Measurements from ENCODE around the gene INPP4B. TPM values are rescaled to one million over a fixed set of nuclear protein-coding genes. Genes with fewer than 3 reads are reported as not detected.
"Not testable (repeated sequence)": the region's sequence is repeated elsewhere in the genome, so short reads cannot be mapped to it uniquely, and the experiment has no call there.

Gene INPP4B
- total RNA-seq, 1 experiment from 2014 or later = 16.1 TPM

DNA sequence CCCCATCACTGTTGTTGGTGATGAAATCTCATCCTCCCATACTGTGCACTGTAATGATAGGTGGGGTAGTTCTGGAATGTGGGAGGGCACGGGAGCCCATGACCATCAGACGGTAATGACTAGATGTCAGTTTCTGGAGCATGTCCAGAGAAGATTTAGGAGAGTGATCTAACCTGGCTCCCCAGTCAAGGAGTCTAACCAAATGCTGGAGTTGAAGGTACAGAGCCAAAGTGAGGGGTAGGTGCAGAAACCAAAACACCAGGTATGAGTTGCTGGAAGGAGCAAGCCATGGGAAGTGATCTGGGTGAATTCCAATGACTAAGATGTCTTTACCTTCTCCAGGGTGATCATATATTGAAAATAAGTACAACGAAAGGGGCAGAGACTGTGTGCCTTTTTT is 296.9 kb downstream of the INPP4B start:
- no peak for DNase-seq (ENCODE audit: low read depth)

DNA sequence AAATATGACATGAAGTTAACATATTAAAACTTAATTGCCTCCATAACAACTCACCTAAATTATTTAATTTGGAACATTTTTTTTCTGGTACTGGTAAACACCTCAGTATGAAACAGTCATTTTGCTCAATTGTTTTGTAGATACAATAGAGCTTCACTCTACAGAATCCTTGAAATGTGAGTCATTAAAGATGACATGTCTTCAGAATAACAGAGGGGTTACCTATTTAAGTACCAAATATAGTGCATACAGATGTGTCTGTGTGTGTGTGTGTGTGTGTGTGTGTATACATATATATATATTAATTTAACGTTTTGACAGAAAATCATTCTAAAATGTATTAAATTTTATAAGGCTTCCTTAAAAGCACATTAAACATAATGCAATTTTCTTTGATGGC is 297.6 kb downstream of the INPP4B start:
- DNase-seq (ENCODE audit: low read depth) = no peak

DNA sequence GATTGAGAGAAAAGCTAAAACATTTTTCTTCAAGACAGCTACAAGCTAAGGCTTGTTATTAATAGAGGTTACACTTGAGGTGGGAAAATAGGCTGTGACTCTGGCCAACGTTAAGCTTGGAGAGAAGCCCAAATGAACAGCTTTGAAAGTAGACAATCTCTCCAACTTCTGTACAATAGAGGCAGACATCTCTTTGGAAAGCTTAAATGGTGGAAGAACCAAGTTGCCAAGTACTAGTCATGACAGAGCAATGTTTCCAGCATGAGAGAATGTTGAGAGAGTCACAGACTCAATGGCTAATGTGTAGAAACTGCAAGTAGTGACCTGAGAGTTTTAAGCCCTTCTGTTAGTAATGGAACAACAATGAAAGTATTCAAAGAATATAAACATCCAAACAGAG is 298.1 kb downstream of the INPP4B start:
- peak; percentile 40 for DNase-seq (ENCODE audit: low read depth)

DNA sequence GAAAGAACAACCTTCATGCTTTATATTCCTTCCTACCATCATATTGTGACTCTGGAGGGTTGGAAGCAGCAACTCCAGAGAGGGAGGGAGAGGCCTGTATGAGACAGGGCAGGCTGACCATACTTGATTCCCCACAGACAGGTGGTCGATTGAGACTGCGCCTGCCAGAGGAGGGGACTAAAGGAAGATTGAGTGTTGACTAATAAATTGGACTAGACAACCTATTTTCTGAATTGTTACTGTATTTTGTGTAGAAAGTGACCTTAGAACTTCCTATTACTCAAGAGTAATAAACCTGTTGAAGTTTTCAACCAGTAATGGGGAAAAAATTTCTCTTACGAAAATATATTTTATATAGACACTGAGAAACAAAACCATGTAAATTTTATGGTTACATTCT is 301.5 kb downstream of the INPP4B start:
- DNase-seq (ENCODE audit: low read depth) = no peak

DNA sequence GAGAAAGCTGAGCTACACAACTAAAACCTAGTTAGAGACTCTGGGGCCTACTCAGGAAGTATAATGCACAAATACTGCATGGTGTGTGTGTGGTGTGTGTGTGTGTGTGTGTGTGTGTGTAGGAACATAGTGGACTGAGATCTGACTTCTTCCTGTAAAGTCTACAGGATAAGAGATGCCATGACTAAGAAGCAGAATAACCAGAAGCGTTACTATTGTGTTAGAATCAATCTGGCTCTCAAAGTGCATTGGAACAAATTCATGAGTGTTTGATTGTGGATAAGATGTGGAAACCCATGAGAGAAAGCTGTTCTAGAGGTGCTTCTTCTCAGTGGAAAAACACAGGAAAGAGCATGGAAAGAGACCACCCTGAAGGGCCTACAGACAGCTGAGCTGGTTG is 302.1 kb downstream of the INPP4B start:
- no peak for DNase-seq (ENCODE audit: low read depth)

DNA sequence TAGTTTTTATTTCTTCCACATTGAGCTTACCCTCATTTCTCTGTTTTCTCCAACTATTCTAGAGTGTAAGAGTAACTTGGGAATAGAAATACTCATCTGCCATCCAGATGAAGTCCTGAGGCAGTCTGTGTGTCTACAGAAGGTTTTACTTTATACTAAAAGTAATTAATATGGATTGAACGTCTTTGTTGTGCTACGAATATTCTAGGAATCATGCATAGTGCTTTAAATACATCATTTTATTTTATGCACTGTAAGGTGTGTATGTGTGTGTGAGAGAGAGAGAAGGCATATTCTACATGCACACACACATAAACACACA is 305.7 kb downstream of the INPP4B start:
- DNase-seq (ENCODE audit: low read depth) = no peak

DNA sequence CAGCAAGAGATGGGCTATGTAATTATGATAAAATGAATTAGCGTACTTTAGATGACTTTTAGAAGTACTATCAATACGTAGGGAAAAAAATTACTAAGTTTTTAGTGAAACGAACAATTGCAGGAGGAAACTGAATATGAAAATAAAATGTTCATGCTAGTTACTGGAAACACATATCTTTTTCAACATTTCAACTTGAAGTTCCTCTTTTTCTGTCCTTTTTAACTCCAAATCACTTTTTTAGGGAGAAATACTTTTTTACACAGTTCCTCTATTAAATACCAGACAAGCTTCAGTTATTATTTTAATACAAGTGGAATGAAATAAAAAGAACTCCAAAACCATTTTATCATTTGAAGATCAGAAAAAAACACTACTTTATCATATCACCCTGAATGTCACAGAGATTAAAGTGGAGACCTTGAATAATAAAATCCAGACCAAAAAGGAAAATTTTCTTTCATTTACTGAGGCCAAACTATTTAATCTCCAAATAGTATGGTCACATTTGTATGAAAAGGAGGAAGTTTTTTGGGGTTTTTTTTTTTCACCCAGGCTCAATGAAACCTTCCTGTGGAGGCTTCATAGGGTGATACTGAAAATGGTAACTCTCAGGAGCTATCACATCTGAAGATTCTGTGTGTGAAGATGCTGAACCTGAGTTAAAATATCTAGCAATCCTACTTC is 306.2 kb downstream of the INPP4B start:
- DNase-seq (ENCODE audit: low read depth) = no peak

DNA sequence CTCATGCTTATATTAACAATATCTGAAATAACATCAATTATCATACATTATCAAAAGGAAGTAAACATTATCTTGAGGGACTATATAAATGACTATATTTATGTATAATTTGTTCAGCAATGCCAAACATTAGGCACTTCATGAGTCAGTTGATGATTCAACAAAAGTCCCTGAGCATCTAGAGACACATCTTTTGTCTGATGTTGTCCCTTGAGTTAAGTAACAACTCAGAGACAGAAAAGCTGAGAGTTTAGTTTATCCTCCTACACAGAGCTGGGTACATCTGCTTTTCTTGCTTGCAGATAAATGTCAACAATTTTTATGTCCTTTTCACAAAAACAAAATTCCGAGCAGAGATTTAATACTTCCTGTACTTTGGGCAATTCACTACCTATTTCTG is 311.1 kb downstream of the INPP4B start:
- DNase-seq (ENCODE audit: low read depth) = peak; percentile 56

DNA sequence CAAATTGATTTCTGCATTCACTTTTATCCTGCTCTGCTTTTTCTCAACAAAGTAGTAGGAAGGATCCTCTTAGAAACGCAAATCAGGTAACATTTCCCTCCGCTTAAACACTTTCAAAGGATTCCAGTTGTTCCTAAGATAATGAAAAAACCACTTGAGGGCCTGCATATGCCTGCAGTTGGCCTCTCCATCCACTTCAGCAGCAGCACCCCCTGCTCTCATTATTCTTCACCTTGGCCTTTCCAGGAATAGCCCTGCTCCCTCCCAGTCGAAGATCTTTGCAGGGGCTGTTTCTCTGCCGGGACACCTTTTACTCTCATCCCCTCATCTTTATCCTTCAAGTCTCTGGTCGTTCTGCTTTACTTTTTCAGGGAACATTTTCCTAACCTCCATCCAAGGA is 314.0 kb downstream of the INPP4B start:
- DNase-seq (ENCODE audit: low read depth) = no peak

DNA sequence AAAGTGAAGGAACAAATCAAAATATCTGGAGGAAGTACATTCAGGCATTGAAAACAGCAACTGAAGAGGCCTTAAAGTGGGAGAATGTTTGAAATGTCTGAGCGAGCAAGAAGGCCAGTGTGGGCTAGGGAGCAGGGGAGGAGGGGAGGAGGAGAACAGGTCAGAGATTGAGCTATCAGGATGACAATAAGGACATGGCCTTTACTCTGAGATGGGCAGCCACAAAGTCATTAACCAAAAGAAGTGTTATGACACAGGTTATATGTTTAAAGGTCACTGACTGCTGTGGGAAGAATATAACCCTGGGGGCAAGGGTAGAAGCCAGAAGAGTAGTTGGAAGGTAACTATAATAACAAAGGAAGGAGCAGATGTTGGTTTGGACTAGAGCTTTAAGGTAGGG is 315.4 kb downstream of the INPP4B start:
- DNase-seq (ENCODE audit: low read depth) = no peak

DNA sequence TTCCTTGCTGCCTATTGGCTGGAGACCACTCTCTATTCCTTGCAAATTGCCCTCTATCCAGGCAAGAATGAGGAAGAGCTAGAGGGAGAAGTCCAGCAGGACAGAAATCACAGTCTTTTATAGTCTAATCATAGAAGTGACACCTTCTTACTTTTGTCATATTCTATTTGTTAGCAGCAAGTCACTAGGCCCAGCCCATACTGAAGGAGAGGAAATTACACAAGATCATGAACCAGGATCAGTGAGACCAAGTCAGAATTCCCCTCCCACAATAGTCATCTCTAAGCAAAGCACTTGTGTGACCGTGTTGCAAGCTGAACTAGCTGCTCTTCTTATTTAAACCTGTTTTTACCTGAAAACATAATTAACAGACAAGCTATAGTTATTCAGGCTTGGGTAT is 317.7 kb downstream of the INPP4B start:
- no peak for DNase-seq (ENCODE audit: low read depth)

DNA sequence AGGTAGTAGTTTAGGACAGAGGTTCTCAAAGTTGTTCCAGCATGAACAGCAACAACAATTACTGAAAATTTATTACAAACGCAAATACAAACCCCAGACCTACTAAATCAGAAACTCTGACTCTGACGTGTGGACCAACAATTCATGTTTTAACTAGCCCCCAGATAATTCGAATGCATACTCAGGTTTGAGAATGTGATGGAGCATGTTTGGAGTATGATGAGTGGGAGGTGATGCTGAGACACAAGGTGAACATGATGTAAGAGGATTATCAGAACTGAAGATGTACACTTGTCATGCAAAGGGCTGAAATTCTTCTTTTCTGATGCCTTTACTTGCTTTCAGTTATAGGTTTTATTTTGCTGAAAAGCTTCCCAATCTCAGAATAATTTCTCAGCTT is 323.0 kb downstream of the INPP4B start:
- DNase-seq (ENCODE audit: low read depth) = no peak

DNA sequence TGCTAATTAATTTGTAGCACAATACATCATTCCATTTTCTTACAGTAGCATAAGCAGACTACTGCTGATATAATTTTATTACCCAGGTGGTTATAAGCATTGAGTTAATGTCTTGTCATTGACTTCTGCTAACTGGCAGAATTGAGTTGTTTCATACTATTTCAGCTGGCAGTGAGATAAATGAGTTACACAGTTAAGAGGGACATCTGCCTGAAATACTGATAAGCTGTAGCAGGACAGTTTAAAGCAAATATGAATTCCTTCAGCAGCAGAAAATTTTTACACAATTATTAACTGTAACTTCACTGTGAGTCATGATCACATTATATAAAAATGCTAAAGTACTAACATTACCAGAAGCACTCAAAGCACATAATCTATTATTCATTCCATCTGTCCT is 326.8 kb downstream of the INPP4B start:
- DNase-seq (ENCODE audit: low read depth) = no peak

DNA sequence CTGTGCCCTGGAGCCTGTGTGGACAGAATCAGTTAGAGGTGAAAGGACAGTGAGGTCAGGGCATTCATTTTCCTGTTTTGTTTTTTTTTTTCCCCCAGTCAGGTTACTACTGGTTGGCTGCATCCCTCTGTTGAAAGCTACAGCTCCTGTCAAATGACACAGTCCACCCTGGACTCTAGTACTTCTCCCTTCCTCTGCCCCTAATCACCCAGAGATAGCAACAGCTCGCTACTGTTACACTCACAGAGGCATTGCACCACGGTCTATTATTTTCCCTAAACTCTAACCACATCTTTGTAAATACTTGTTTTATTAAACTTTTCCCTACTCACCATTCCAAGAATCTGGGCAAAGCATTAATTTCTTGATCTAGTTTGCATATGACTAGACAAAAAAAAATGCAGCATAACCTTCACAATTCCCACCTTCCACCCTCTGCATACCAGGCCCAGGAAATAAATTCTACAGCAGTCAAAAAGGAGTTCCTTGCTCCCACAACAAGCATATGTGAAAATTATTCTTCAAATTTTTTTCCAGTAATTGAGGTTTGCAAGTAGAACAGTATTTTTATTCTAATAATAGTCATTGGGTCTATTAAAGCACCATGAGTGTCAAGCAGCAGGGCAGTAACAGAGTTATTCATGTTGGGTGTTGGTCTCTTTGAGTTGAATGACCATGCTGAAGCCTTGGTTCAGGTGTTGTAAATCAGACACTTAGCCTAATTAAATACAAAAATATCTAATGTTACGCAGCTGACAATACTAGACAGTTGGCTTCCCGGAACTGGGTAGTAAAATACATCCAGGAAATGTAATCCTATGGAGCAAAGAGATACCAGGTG is 329.2 kb downstream of the INPP4B start:
- DNase-seq (ENCODE audit: low read depth) = peak; percentile 84

DNA sequence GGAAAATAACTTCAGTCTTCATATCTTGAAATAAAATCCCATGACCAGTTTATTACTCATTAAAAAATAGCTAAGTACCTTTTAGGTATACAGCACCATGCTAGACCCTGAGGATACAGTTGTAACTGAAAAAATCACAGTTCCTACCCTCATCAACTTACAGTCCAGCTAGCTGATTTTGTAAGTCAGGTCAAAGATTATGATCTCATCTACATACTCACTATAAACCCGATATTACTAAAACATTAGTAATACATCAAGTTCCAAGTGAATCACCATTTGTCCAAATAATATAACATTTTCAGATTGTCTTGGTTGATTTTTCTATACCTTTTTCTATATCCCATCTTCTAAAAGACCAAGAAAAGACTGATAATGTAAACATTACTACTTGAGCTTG is 333.9 kb downstream of the INPP4B start:
- DNase-seq (ENCODE audit: low read depth) = peak; percentile 10

DNA sequence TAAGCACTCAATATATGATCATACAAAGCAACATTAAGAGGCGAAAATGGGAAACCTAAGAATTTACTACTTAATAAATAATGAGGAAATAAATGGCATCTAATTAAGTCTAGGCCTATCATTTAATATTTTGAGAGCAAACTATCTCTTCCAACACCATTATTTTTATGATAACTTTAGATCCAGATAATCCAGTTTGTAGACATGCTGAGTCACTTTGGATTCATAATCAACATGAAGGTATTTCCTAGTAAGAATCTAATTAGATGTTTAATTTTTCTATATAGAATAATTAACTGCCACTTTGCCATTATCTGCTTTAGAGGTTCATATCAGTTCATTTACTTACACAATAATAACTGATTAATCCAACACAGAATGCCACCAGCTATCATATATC is 336.2 kb downstream of the INPP4B start:
- no peak for DNase-seq (ENCODE audit: low read depth)

DNA sequence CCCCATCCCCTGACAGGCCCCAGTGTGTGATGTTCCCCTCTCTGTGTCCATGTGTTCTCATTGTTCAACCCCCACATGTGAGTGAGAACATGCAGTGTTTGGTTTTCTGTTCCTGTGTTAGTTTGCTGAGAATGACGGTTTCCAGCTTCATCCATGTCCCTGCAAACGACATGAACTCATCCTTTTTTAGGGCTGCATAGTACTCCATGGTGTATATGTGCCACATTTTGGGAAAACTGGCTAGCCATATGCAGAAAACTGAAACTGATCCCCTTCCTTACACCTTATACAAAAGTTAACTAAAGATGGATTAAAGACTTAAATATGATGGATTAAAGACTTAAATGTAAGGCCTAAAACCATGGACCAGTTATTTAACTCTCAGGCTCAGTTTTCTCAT is 336.7 kb downstream of the INPP4B start:
- DNase-seq (ENCODE audit: low read depth) = not testable (repeated sequence)

DNA sequence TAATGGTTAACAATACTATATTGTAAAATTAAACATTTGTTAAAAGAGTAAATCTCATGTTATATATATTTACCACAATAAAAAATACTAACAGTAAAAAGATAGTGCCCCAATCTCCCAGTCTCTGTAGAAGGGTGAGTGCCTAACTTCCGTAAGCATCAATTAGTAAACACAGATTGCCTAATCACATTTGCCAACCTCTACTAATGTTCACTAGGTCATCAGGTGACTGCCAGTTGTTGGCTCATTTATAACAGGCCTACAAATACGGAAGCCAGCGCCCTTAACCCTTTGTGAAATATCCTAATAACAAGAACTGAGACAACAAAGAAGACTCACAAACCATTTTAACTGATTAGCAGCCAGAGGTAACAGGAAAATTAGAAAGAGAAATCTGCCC is 345.1 kb downstream of the INPP4B start:
- no peak for DNase-seq (ENCODE audit: low read depth)

DNA sequence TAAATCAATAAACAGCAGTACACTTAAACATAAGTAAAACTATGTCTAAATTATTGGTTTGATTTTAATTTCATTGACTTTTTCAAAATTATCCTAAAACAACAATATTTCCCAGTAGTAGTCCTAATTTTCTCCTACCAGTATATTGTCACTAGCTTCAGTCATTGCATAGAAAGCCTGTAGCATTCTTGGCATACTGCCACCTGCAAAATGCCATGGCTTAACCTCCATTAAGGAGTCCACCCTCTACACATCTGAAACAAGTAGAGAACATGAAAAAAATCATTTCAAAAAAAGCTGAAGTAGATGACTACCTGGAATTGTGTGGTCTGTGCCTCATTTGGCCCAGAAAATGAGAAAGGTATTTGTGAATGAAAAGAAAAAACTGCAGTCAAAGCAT is 348.5 kb downstream of the INPP4B start:
- DNase-seq (ENCODE audit: low read depth) = no peak

DNA sequence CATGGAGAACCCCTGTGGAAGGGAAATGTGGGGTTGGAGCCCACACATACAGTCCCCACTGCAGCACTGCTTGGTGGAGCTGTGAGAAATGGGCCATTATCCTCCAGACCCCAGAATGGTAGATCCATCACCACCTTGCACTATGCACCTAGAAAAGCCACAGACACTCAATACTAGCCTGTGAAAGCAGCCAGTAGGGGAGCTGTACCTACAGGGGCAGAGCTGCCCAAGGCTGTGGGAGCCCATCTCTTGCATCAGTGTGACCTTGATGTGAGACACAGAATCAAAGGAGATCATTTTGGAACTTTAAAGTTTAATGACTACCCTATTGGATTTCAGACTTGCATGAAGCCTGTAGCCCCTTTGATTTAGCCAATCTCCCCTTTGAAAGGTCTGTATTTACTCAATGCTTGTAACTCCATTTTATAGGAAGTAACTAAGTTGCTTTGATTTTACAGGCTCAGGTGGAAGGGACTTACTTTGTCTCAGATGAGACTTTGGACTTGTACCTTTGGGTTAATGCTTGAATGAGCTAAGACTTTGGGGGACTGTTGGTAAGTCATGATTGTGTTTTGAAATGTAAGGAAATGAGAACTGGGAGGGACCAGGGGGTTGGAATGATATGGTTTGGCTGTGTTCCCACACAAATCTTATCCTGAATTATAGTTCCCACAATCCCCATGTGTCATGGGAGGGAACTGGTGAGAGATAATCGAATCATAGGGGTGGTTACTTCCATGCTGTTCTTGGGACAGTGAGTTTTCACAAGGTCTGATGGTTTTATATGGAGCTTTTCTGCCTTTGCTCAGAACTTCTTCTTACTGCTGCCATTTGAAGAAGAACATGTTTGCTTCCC is 352.6 kb downstream of the INPP4B start:
- DNase-seq (ENCODE audit: low read depth) = no peak

DNA sequence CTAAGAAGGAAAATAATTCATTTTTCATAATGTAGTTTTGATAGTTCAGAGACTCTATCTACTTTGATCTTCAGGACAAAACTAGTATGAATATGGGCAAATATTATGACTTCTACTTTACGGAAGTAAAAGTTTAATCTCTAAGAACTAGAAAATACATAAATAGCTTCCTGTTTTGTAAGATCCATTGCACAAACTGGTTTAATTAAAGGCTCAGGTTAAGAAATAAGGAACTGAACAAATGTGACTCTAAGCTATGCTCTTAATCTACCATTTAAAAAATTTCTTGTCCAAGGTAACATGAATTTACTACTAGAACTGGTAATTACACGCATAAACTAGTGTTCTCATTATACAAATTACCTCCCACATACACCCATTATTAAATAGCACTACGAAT is 360.6 kb downstream of the INPP4B start:
- no peak for DNase-seq (ENCODE audit: low read depth)

DNA sequence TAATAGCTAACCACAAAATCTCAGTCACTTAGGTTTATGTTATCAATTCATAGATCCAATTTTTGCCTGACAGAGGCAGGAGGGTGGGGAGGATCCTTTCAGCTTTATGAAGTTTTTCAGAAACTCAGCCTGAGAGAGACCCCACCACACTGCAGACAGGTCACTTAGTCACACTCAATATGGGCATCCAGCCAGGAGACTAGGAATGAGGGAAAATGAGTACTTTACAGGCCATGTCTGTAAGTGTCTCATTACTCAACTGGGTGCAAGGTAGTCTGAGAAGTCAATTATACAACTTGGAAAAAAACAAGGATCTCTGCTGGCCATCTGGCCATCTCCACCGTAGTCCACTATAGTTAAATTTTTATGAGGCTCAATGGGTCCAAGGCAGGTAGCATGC is 365.9 kb downstream of the INPP4B start:
- DNase-seq (ENCODE audit: low read depth) = peak; percentile 81

DNA sequence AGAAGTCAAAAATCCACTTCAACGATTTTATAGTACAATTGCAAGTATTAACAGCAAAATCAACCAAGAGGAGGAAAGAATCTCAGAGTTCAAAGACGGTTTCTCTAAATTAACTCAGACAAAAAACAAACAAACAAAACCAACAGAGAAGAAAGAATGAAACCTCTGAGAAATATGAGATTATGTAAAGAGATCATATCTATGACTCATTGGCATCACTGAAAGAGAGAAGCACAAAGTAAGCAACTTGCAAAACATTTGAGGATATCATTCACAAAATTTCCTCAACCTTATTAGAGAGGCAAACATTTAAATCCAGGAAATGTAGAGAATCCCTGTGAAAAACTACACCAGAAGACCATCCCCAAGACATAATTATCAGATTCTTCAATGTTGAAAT is 370.4 kb downstream of the INPP4B start:
- DNase-seq (ENCODE audit: low read depth) = no peak

All from M059J (cell line).